MM.1S (cell line): Measurements from ENCODE around the gene TPCN2.

ENCODE experiments used
- DNase-seq: peaks from one replicate; pipeline ENCODE4 v3.0.0-alpha.2; 2015
- H2AFZ ChIP-seq: fragments of 300-600 bp; sonication (generic); 2 replicates; pipeline ENCODE4 v1.6.0; 2016; ENCODE audit warnings: antibody characterized with exemption, low read length
- H3F3A ChIP-seq: fragments of 300-600 bp; sonication (generic); 2 replicates; pipeline ENCODE4 v1.6.1; 2016; ENCODE audit warnings: mild to moderate bottlenecking, antibody characterized with exemption, low read length, moderate library complexity, mixed read lengths; ENCODE audit not compliant: insufficient read depth
- H3K27ac ChIP-seq: fragments of 300-600 bp; sonication (generic); 2 replicates; pipeline ENCODE4 v1.5.1; 2016; ENCODE audit warnings: mild to moderate bottlenecking, low read length
- H3K27me3 ChIP-seq: fragments of 300-600 bp; sonication (generic); replicated peaks from 2 replicates; pipeline ENCODE4 v1.6.0; 2016; ENCODE audit warnings: low read length; ENCODE audit not compliant: insufficient read depth
- H3K36me3 ChIP-seq: fragments of 300-600 bp; sonication (generic); replicated peaks from 2 replicates; pipeline ENCODE4 v1.6.1; 2016; ENCODE audit warnings: mild to moderate bottlenecking, low read length, mixed read lengths; ENCODE audit not compliant: insufficient read depth
- H3K4me1 ChIP-seq: fragments of 300-600 bp; sonication (generic); 2 replicates; pipeline ENCODE4 v1.6.1; 2016; ENCODE audit warnings: low read length, mixed read lengths
- H3K4me2 ChIP-seq: fragments of 300-600 bp; sonication (generic); 2 replicates; pipeline ENCODE4 v1.6.0; 2016; ENCODE audit warnings: low read depth, low read length
- H3K4me3 ChIP-seq: fragments of 300-600 bp; sonication (generic); 2 replicates; pipeline ENCODE4 v1.5.1; 2016; ENCODE audit warnings: low read length, mixed read lengths
- H3K79me2 ChIP-seq: fragments of 300-600 bp; sonication (generic); 2 replicates; pipeline ENCODE4 v1.6.1; 2016; ENCODE audit warnings: mixed run types, low read length, mixed read lengths
- H3K9ac ChIP-seq: fragments of 300-600 bp; sonication (generic); 2 replicates; pipeline ENCODE4 v1.6.1; 2016; ENCODE audit warnings: low read length, mixed read lengths
- H3K9me2 ChIP-seq: fragments of 300-600 bp; sonication (generic); replicated peaks from 2 replicates; pipeline ENCODE4 v1.6.1; 2016; ENCODE audit warnings: mild to moderate bottlenecking, low read length, mixed read lengths; ENCODE audit not compliant: insufficient read depth
- H3K9me3 ChIP-seq: fragments of 300-600 bp; sonication (generic); replicated peaks from 2 replicates; pipeline ENCODE4 v1.6.1; 2016; ENCODE audit warnings: mild to moderate bottlenecking, low read length, mixed read lengths; ENCODE audit not compliant: insufficient read depth
- H4K20me1 ChIP-seq: fragments of 300-600 bp; sonication (generic); 2 replicates; pipeline ENCODE4 v1.6.1; 2016; ENCODE audit warnings: mild to moderate bottlenecking, low read length, moderate library complexity, mixed read lengths; ENCODE audit not compliant: insufficient read depth
- EZH2 ChIP-seq: fragments of 300-600 bp; sonication (generic); optimal IDR thresholded peaks from 2 replicates; pipeline ENCODE3; 2017; ENCODE audit warnings: low read depth, mild to moderate bottlenecking, antibody characterized with exemption, low read length, mixed read lengths
- EZH2phosphoT487 ChIP-seq: fragments of 300-600 bp; sonication (generic); IDR thresholded peaks from 2 replicates; pipeline ENCODE4 v1.6.1; 2018; ENCODE audit warnings: antibody characterized with exemption, low read length
- TF ChIP-seq, protein P1 (sequence below): fragments of 300-600 bp; sonication (generic); IDR thresholded peaks from 2 replicates; pipeline ENCODE4 v1.5.1; 2016; ENCODE audit warnings: antibody characterized with exemption, low read length, mixed read lengths

Gene TPCN2

DNA sequence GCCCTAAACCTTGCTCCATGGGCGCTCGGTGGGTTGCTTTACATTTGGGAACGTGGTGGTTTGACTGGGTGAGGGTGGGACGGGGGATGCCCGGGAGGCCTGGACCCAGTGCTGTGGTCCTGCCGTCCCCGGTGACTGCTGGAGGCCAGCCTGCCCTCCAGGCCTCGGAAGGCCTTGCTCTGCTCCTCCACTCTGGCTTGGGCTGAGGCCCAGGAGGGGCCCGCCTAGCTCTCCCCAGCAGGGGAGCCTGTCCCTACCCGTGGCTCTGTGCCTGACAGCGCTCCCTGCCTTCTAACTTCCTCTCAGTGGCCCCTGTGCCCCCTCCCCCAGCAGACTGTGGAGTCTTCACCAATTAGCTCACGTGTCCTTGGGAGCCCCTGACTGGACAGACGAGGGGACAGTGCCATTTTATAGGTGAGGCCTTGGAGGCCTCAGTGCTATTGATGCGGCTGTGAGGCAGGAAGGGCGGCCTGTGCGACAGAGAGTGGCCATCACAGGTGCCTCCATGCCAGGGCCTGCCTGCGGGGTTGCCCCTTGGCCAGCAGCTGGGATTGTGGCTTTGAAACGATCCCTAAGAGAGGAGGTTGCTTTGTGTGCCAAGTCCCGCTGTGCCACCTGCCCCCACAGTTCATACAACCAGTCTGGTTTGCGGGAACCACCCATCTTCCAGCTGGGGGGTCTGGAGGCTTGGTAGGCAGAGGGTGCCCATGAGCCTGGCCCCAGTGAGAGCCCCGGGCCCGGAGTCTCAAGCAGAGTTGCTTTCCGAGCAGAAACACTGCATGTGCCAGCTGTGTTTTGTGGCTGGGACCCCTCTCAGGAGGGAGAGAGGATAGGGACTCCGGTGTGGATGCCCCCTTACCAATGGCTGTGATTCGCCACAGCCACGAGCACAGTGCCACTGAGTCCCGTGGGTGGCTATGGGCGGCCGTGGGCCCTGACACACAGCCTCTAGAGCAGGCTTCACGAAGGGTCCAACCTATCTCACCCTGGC is 17.7 kb downstream of the TPCN2 start:
- Histone ChIP-seq H3K4me1 (no peaks in the 10 kb centered on the region), H3K79me2 (no peaks in the 10 kb centered on the region), H4K20me1 (no peaks in the 10 kb centered on the region), H3K36me3 (no peaks in the 10 kb centered on the region), H3K4me3 (no peak overlapping the region), H3K9ac (no peak overlapping the region), H3K9me2 (no peaks in the 10 kb centered on the region), H3K27me3 (no peaks in the 10 kb centered on the region), H3K27ac (no peak overlapping the region), H3K9me3 (no peaks in the 10 kb centered on the region), H3K4me2 (no peak overlapping the region), H2AFZ (no peak overlapping the region), H3F3A (no peaks in the 10 kb centered on the region)
- DNase-seq = no peak
- TF ChIP-seq EZH2phosphoT487 (no peak), EZH2 (no peak)
- TF ChIP-seq, protein P1, sequence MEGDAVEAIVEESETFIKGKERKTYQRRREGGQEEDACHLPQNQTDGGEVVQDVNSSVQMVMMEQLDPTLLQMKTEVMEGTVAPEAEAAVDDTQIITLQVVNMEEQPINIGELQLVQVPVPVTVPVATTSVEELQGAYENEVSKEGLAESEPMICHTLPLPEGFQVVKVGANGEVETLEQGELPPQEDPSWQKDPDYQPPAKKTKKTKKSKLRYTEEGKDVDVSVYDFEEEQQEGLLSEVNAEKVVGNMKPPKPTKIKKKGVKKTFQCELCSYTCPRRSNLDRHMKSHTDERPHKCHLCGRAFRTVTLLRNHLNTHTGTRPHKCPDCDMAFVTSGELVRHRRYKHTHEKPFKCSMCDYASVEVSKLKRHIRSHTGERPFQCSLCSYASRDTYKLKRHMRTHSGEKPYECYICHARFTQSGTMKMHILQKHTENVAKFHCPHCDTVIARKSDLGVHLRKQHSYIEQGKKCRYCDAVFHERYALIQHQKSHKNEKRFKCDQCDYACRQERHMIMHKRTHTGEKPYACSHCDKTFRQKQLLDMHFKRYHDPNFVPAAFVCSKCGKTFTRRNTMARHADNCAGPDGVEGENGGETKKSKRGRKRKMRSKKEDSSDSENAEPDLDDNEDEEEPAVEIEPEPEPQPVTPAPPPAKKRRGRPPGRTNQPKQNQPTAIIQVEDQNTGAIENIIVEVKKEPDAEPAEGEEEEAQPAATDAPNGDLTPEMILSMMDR = no peak

DNA sequence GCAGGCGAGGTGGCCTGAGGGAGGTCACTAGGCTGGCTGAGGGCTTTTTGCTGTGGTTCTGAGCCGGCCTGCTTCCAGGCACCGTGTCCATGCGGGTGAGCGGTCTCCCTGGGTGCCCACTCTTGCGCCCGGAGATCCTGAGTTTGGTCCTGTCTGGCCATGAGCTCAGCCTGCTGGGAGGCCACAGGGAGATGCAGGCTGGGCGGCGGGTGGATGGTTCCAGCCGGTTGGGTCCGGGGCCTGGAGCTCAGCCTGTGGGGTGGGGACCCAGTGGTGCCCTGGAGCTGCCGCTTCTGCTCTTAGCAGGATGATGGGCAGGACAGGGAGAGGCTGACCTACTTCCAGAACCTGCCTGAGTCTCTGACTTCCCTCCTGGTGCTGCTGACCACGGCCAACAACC is 18.5 kb downstream of the TPCN2 start:
- H3K4me3 ChIP-seq = no peak overlapping the region
- H3K9ac ChIP-seq = no peak overlapping the region
- no peaks in the 10 kb centered on the region for H3K27me3 ChIP-seq
- no peaks in the 10 kb centered on the region for H3K9me3 ChIP-seq
- no peaks in the 10 kb centered on the region for H3K79me2 ChIP-seq
- no peak for DNase-seq
- TF ChIP-seq, protein P1 = no peak
- TF ChIP-seq EZH2 (no peak), EZH2phosphoT487 (no peak)
- H3K4me1 ChIP-seq = no peaks in the 10 kb centered on the region
- no peaks in the 10 kb centered on the region for H3K36me3 ChIP-seq
- H3F3A ChIP-seq = no peaks in the 10 kb centered on the region
- H3K9me2 ChIP-seq = no peaks in the 10 kb centered on the region
- no peak overlapping the region for H3K27ac ChIP-seq
- H3K4me2 ChIP-seq = no peak overlapping the region
- H2AFZ ChIP-seq = no peak overlapping the region
- no peaks in the 10 kb centered on the region for H4K20me1 ChIP-seq

DNA sequence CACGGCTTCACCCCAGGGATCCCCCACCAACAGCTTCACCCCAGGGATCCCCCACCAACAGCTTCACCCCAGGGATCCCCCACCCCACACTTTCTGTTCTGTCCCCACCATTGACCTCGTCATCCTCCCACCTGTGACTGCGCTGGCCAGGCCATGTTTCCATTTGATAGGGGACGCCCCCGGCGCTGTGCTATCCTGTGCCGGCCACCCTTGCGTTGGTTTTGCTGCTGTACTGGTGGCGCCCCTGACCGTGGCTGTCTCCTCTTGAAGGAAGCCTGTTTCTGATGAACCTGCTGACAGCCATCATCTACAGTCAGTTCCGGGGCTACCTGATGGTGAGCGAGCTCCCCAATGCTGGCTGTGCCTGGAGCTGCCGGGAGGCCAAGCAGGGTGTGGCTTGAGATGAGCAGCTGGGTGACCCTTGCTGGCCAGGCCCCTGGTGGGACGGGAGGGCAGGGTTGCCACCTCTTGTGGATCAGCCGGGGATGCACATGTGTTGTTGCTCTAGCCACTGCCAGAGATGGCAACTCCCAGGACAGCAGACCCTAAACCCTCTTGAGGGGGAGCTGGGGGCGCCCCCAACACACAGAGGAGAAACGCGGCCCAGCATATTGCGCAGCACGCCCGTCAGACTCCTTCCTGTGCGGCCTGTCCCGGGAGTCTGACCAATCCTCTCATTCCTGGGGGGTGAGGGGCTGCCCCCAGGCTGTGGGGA is 22.5 kb downstream of the TPCN2 start:
- no peak for DNase-seq
- Histone ChIP-seq H3K9me2 (no peaks in the 10 kb centered on the region), H3K27me3 (no peaks in the 10 kb centered on the region), H3K4me1 (no peaks in the 10 kb centered on the region), H3F3A (no peaks in the 10 kb centered on the region), H3K9me3 (no peaks in the 10 kb centered on the region), H3K36me3 (no peaks in the 10 kb centered on the region), H3K4me2 (no peak overlapping the region), H3K9ac (no peak overlapping the region), H3K4me3 (no peak overlapping the region), H2AFZ (no peak overlapping the region), H3K79me2 (no peaks in the 10 kb centered on the region), H3K27ac (no peak overlapping the region), H4K20me1 (no peaks in the 10 kb centered on the region)
- TF ChIP-seq EZH2 (no peak), EZH2phosphoT487 (no peak)
- TF ChIP-seq, protein P1 = no peak
